IPS-15b (cell line): Measurements from ENCODE around the gene TBXAS1.

ENCODE experiments used
- H3K27me3 ChIP-seq: one replicate; pipeline ENCODE4 v1.6.1; 2013; ENCODE audit warnings: low read length; ENCODE audit not compliant: control insufficient read depth, insufficient read depth
- H3K36me3 ChIP-seq: one replicate; pipeline ENCODE4 v1.6.1; 2013; ENCODE audit warnings: low read length; ENCODE audit not compliant: control insufficient read depth, insufficient read depth
- H3K4me1 ChIP-seq: one replicate; pipeline ENCODE4 v1.6.1; 2013; ENCODE audit warnings: mild to moderate bottlenecking, low read length; ENCODE audit not compliant: control insufficient read depth, insufficient read depth
- H3K4me3 ChIP-seq: one replicate; pipeline ENCODE4 v1.5.1; 2013; ENCODE audit warnings: low read depth, low read length
- H3K9ac ChIP-seq: one replicate; pipeline ENCODE4 v1.6.1; 2013; ENCODE audit warnings: low read depth, mild to moderate bottlenecking, low read length
- H3K9me3 ChIP-seq: one replicate; pipeline ENCODE4 v1.6.1; 2013; ENCODE audit warnings: mild to moderate bottlenecking, low read length; ENCODE audit not compliant: control insufficient read depth, insufficient read depth

The TBXAS1 gene

GRCh38 chr7:140045697-140046096 lies 216.6 kb downstream of the TBXAS1 start:
- Histone ChIP-seq H3K4me3 (no peak overlapping the region), H3K27me3 (no peaks in the 10 kb centered on the region), H3K9me3 (no peaks in the 10 kb centered on the region), H3K9ac (no peak overlapping the region), H3K36me3 (no peaks in the 10 kb centered on the region), H3K4me1 (no peaks in the 10 kb centered on the region)

- Histone ChIP-seq H3K36me3 (no peaks in the 10 kb centered on the region), H3K27me3 (no peaks in the 10 kb centered on the region), H3K4me3 (no peak overlapping the region), H3K4me1 (no peaks in the 10 kb centered on the region), H3K9ac (no peak overlapping the region), H3K9me3 (no peaks in the 10 kb centered on the region)
Observed at GRCh38 chr7:140047197-140047596, 218.1 kb downstream of the TBXAS1 start.

- no peak overlapping the region for H3K9ac ChIP-seq
- no peaks in the 10 kb centered on the region for H3K36me3 ChIP-seq
- H3K4me3 ChIP-seq, result no peak overlapping the region
- no peaks in the 10 kb centered on the region for H3K4me1 ChIP-seq
- no peaks in the 10 kb centered on the region for H3K9me3 ChIP-seq
- no peaks in the 10 kb centered on the region for H3K27me3 ChIP-seq
Observed at GRCh38 chr7:140048138-140048537, 219.1 kb downstream of the TBXAS1 start.

GRCh38 chr7:140048989-140049338 lies 219.9 kb downstream of the TBXAS1 start:
- Histone ChIP-seq H3K4me3 (no peak overlapping the region), H3K36me3 (no peaks in the 10 kb centered on the region), H3K9ac (no peak overlapping the region), H3K4me1 (no peaks in the 10 kb centered on the region), H3K27me3 (no peaks in the 10 kb centered on the region), H3K9me3 (no peaks in the 10 kb centered on the region)

GRCh38 chr7:140049339-140050024 lies 220.4 kb downstream of the TBXAS1 start:
- no peaks in the 10 kb centered on the region for H3K4me1 ChIP-seq
- H3K4me3 ChIP-seq, result no peak overlapping the region
- no peaks in the 10 kb centered on the region for H3K36me3 ChIP-seq
- H3K9me3 ChIP-seq, result no peaks in the 10 kb centered on the region
- no peak overlapping the region for H3K9ac ChIP-seq
- H3K27me3 ChIP-seq, result no peaks in the 10 kb centered on the region

GRCh38 chr7:140050100-140050499 lies 221.0 kb downstream of the TBXAS1 start:
- no peaks in the 10 kb centered on the region for H3K27me3 ChIP-seq
- no peak overlapping the region for H3K4me3 ChIP-seq
- no peaks in the 10 kb centered on the region for H3K9me3 ChIP-seq
- H3K9ac ChIP-seq, result no peak overlapping the region
- H3K36me3 ChIP-seq, result no peaks in the 10 kb centered on the region
- H3K4me1 ChIP-seq, result no peaks in the 10 kb centered on the region

- H3K9me3 ChIP-seq, result no peaks in the 10 kb centered on the region
- H3K4me1 ChIP-seq, result no peaks in the 10 kb centered on the region
- no peak overlapping the region for H3K9ac ChIP-seq
- H3K36me3 ChIP-seq, result no peaks in the 10 kb centered on the region
- no peaks in the 10 kb centered on the region for H3K27me3 ChIP-seq
- H3K4me3 ChIP-seq, result no peak overlapping the region
Observed at GRCh38 chr7:140051820-140052219, 222.8 kb downstream of the TBXAS1 start.

- Histone ChIP-seq H3K27me3 (no peaks in the 10 kb centered on the region), H3K36me3 (no peaks in the 10 kb centered on the region), H3K4me3 (no peak overlapping the region), H3K9ac (no peak overlapping the region), H3K9me3 (no peaks in the 10 kb centered on the region), H3K4me1 (no peaks in the 10 kb centered on the region)
Observed at GRCh38 chr7:140053812-140054539, 224.9 kb downstream of the TBXAS1 start.

- Histone ChIP-seq H3K9me3 (no peaks in the 10 kb centered on the region), H3K36me3 (no peaks in the 10 kb centered on the region), H3K9ac (no peak overlapping the region), H3K4me1 (no peaks in the 10 kb centered on the region), H3K4me3 (no peak overlapping the region), H3K27me3 (no peaks in the 10 kb centered on the region)
Observed at GRCh38 chr7:140054751-140055150, 225.7 kb downstream of the TBXAS1 start.

- Histone ChIP-seq H3K4me1 (no peaks in the 10 kb centered on the region), H3K27me3 (no peaks in the 10 kb centered on the region), H3K36me3 (no peaks in the 10 kb centered on the region), H3K9me3 (no peaks in the 10 kb centered on the region), H3K4me3 (no peak overlapping the region), H3K9ac (no peak overlapping the region)
Observed at GRCh38 chr7:140055833-140056232, 226.8 kb downstream of the TBXAS1 start.

GRCh38 chr7:140056431-140057142 lies 227.5 kb downstream of the TBXAS1 start:
- H3K9me3 ChIP-seq, result no peaks in the 10 kb centered on the region
- H3K27me3 ChIP-seq, result peaks cover 7% of the 10 kb centered on the region
- no peaks in the 10 kb centered on the region for H3K4me1 ChIP-seq
- H3K4me3 ChIP-seq, result no peak overlapping the region
- H3K36me3 ChIP-seq, result no peaks in the 10 kb centered on the region
- no peak overlapping the region for H3K9ac ChIP-seq

- H3K4me3 ChIP-seq, result no peak overlapping the region
- H3K27me3 ChIP-seq, result peaks cover 11% of the 10 kb centered on the region
- H3K36me3 ChIP-seq, result no peaks in the 10 kb centered on the region
Observed at GRCh38 chr7:140057143-140057535, 228.1 kb downstream of the TBXAS1 start.

More at GRCh38 chr7:140057143-140057535, 228.1 kb downstream of the TBXAS1 start:
- Histone ChIP-seq H3K4me1 (no peaks in the 10 kb centered on the region), H3K9me3 (no peaks in the 10 kb centered on the region), H3K9ac (no peak overlapping the region)
